Spleen (tissue), 11 donors: Measurements from ENCODE around the gene ARVCF. TPM values are rescaled to one million over a fixed set of nuclear protein-coding genes. Genes with fewer than 3 reads are reported as not detected.
A peak's percentile ranks its signal among the peaks of the same experiment; 100 is the strongest.

Experiments
- DNase-seq: peaks from one replicate; pipeline ENCODE4 v3.0.0-alpha.2; 2020
- H3K27ac ChIP-seq, 8 donors: fragments of 200-600 bp; sonication (generic) in 7 of 8; 1 replicate in 4 of 8; 2 replicates in 4 of 8; pipeline versions ENCODE4 v1.5.0 to v1.8.0; 2016 to 2021; ENCODE audit warnings: inconsistent platforms in 4 of 8, mild to moderate bottlenecking in 4 of 8, moderate library complexity in 1 of 8
- H3K27me3 ChIP-seq, 7 donors: fragments of 200-600 bp; sonication (generic) in 6 of 7; replicated peaks in 1 of 7; 1 replicate in 4 of 7; 2 replicates in 3 of 7; pipeline versions ENCODE4 v1.5.0 to v1.8.0; 2016 to 2021; ENCODE audit warnings: inconsistent platforms in 3 of 7, mild to moderate bottlenecking in 1 of 7
- H3K36me3 ChIP-seq, 6 donors: fragments of 200-600 bp; sonication (generic) in 5 of 6; 1 replicate in 4 of 6; 2 replicates in 2 of 6; pipeline versions ENCODE4 v1.5.0 to v1.8.0; 2016 to 2021; ENCODE audit warnings: inconsistent platforms in 2 of 6
- H3K4me1 ChIP-seq, 6 donors: fragments of 200-600 bp; sonication (generic) in 5 of 6; 1 replicate in 3 of 6; 2 replicates in 3 of 6; pipeline versions ENCODE4 v1.5.0 to v1.8.0; 2016 to 2021; ENCODE audit warnings: inconsistent platforms in 3 of 6
- H3K4me3 ChIP-seq, 8 donors: fragments of 200-600 bp; sonication (generic) in 7 of 8; 1 replicate in 4 of 8; 2 replicates in 4 of 8; pipeline versions ENCODE4 v1.5.0 to v1.8.0; 2016 to 2021; ENCODE audit warnings: inconsistent platforms in 4 of 8, mild to moderate bottlenecking in 4 of 8, moderate library complexity in 2 of 8
- H3K9me3 ChIP-seq, 8 donors: fragments of 200-600 bp; sonication (generic) in 7 of 8; 1 replicate in 4 of 8; 2 replicates in 4 of 8; pipeline versions ENCODE4 v1.5.0 to v1.8.0; 2016 to 2021; ENCODE audit warnings: inconsistent platforms in 4 of 8
- CTCF ChIP-seq, 11 experiments: fragments of 200-600 bp in 7 of 11; fragments of 450-650 bp in 4 of 11; sonication (generic) in 4 of 11; IDR thresholded peaks in 8 of 11; conservative IDR thresholded peaks in 3 of 11; 1 replicate in 7 of 11; 2 replicates in 4 of 11; pipeline versions ENCODE4 v1.4.0 to v1.8.0; 2016 to 2021; ENCODE audit warnings: antibody characterized with exemption in 11 of 11, inconsistent platforms in 4 of 11, mild to moderate bottlenecking in 1 of 11
- POLR2A ChIP-seq, 3 donors: fragments of 450-650 bp; IDR thresholded peaks; one replicate each; pipeline ENCODE4 v1.5.1; 2017; ENCODE audit warnings: antibody characterized with exemption in 3 of 3, mild to moderate bottlenecking in 1 of 3
- POLR2AphosphoS5 ChIP-seq, 3 donors: sonication (generic); formaldehyde crosslinking; IDR thresholded peaks; one replicate each; pipeline ENCODE4 v1.5.1; 2017; ENCODE audit warnings: antibody characterized with exemption in 3 of 3
- WGBS, 5 donors: extraction: QIAGEN DNeasy Blood & Tissue Kit in 3 of 5; methylation state at CpG; one replicate each; pipeline versions ENCODE4 v1.1.5 to v1.1.7; 2013 to 2018; 5-methylcytosine and 5-hydroxymethylcytosine counted together
- intact Hi-C: fragments of 100-400 bp; cut with DNase I; formaldehyde crosslinking; loops from one replicate; pipeline ENCODE4 v1.15.0; 2023; ENCODE audit warnings: low total_unique reads
- polyA plus RNA-seq, 3 donors: library from polyadenylated mRNA; stranded (reverse); fragments of 200-250 nt; gene quantifications; one replicate each; pipeline ENCODE4 v1.2.1, GENCODE V29; 2013
- total RNA-seq, 7 donors: library from RNA; depleted of rRNA in 3 of 7; stranded (reverse); fragments of >200 nt in 3 of 7; fragmentation: NEBNext Ultra II Directional in 4 of 7; extraction: Animal tissue kit (Norgen Biotek cat#: 25700) in 4 of 7; gene quantifications; one replicate each; pipeline versions ENCODE4 v1.1.0 to v1.2.1, GENCODE V29; 2016 to 2021
- donor health status: healthy with polysubstance abuse.
- donor health status: DM: no; HTN: no; CAD: no; lungs with moderate emphysema.
- donor health status: DM: no; HTN: no; CAD: no.
- donor health status: Bipolar disorder and iron deficiency.
- donor health status: healthy.
- donor health status: DM: no; HTN: no; CAD: no.
- donor health status: DM: yes; HTN: yes; CAD: no.

The ARVCF gene
- total and polyA plus RNA-seq, 10 donors = 9.4 to 96.7 (median 27.6) TPM

DNA sequence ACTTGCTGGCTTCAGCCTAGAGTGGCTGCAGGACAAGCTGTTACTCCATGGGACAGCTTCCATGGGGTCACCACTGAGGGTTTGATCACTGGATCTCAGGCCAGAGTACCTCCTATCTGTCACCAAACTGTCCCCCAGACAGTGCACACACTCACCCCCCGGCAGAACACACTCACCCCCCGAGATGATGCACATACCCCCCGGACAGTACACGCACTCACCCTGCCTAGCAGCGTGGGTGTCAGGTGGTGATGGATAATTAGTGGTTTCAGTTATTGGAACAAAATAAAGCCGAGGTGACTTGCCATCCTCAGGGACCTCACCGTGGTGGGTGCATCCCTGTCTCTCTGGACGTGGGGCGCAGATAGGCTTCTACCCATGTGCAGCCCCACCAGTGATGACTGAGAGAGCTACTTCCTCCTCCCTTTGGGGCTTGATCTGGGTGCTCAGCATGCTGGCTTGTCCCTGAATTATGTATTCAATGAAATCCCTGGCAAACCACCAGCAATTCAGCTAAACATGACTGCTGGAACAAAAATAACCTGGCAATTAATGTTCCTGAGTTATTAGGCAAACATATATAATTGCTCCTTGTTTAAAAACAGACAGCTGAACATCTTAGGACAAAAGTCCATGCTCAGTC is 23.2 kb upstream of the ARVCF start:
- peaks cover 0 to 100% (median 56%) of the 10 kb centered on the region in 6 donors for H3K36me3 ChIP-seq
- intact Hi-C loops = no loop called here
- TF ChIP-seq POLR2A (IDR thresholded peaks at IDR 0.05) = no peak
- TF ChIP-seq POLR2AphosphoS5 (IDR thresholded peaks at IDR 0.05) = no peak
- TF ChIP-seq CTCF (IDR thresholded peaks at IDR 0.05 in 8 of 11, conservative IDR thresholded peaks at IDR 0.05 in 3 of 11) = no peak

GRCh38 chr22:20038574-20038973 is 22.0 kb upstream of the ARVCF start:
- no peak for DNase-seq
- H3K4me3 ChIP-seq = no peak overlapping the region
- H3K9me3 ChIP-seq = peaks cover 0 to 8% (median 0%) of the 10 kb centered on the region in 8 donors
- WGBS, 5 donors = 89 to 99% (median 97%) methylated on average over 6 to 7 of the region's 7 CpGs
- intact Hi-C loops = no loop called here
- no peak overlapping the region for H3K27ac ChIP-seq
- H3K36me3 ChIP-seq = peaks cover 0 to 100% (median 45%) of the 10 kb centered on the region in 6 donors
- H3K27me3 ChIP-seq = no peaks in the 10 kb centered on the region
- peaks cover 5 to 51% (median 34%) of the 10 kb centered on the region in 6 donors for H3K4me1 ChIP-seq
- TF ChIP-seq POLR2A (IDR thresholded peaks at IDR 0.05) (no peak), POLR2AphosphoS5 (IDR thresholded peaks at IDR 0.05) (no peak), CTCF (IDR thresholded peaks at IDR 0.05 in 8 of 11, conservative IDR thresholded peaks at IDR 0.05 in 3 of 11) (no peak)

More for the DNA sequence above, 23.2 kb upstream of the ARVCF start:
- Histone ChIP-seq H3K9me3 (peaks cover 0 to 3% (median 0%) of the 10 kb centered on the region in 8 donors), H3K27me3 (no peaks in the 10 kb centered on the region), H3K4me3 (no peak overlapping the region), H3K27ac (no peak overlapping the region), H3K4me1 (peaks cover 0 to 38% (median 23%) of the 10 kb centered on the region in 6 donors)
- WGBS, 5 donors = 91 to 96% (median 95%) methylated on average over 5 to 9 of the region's 9 CpGs
- no peak for DNase-seq

- H3K4me1 ChIP-seq = peaks cover 11 to 62% (median 45%) of the 10 kb centered on the region in 6 donors
- H3K9me3 ChIP-seq = peaks cover 0 to 8% (median 0%) of the 10 kb centered on the region in 8 donors
- intact Hi-C loops = no loop called here
- H3K27ac ChIP-seq = no peak overlapping the region
- H3K27me3 ChIP-seq = no peaks in the 10 kb centered on the region
- TF ChIP-seq POLR2A (IDR thresholded peaks at IDR 0.05) = no peak
- TF ChIP-seq POLR2AphosphoS5 (IDR thresholded peaks at IDR 0.05) = no peak
- TF ChIP-seq CTCF (IDR thresholded peaks at IDR 0.05 in 8 of 11, conservative IDR thresholded peaks at IDR 0.05 in 3 of 11) = no peak
- no peak for DNase-seq
- 23 to 60% (median 33%) methylated on average over 3 of the region's 3 CpGs for WGBS, 5 donors
- H3K36me3 ChIP-seq = peaks cover 0 to 100% (median 38%) of the 10 kb centered on the region in 6 donors
- H3K4me3 ChIP-seq = no peak overlapping the region
Observed at GRCh38 chr22:20037419-20037818, 20.8 kb upstream of the ARVCF start.

- TF ChIP-seq POLR2AphosphoS5 (IDR thresholded peaks at IDR 0.05) (peak in 1 of 3 donors; percentile 28), POLR2A (IDR thresholded peaks at IDR 0.05) (no peak)
- no peak overlapping the region for H3K27ac ChIP-seq
- peaks cover 0 to 100% (median 34%) of the 10 kb centered on the region in 6 donors for H3K36me3 ChIP-seq
- intact Hi-C loops = no loop called here
- no peaks in the 10 kb centered on the region for H3K27me3 ChIP-seq
- no peak overlapping the region for H3K4me3 ChIP-seq
- H3K4me1 ChIP-seq = peaks cover 11 to 69% (median 52%) of the 10 kb centered on the region in 6 donors
- H3K9me3 ChIP-seq = peaks cover 0 to 8% (median 0%) of the 10 kb centered on the region in 8 donors
- no peak for DNase-seq
- WGBS, 5 donors = 79 to 92% (median 89%) methylated on average over 24 to 25 of the region's 25 CpGs
Observed at GRCh38 chr22:20036535-20037392, 20.1 kb upstream of the ARVCF start.
